Lung (tissue), 12 donors: Measurements from ENCODE around the gene BCKDHB. TPM values are rescaled to one million over a fixed set of nuclear protein-coding genes. Genes with fewer than 3 reads are reported as not detected.

ENCODE experiments used
- ATAC-seq: fragments of 200-7000 bp; cut with Tn5 transposase; one replicate; pipeline ENCODE4 v1.9.1; 2020; ENCODE audit warnings: moderate number of reproducible peaks; ENCODE audit not compliant: insufficient read depth, low FRiP score
- DNase-seq, 3 donors: peaks; one replicate each; pipeline ENCODE4 v3.0.0-alpha.2; 2013 to 2017
- H3K27ac ChIP-seq, 2 donors: one replicate each; pipeline ENCODE4 v1.5.1; 2013; ENCODE audit warnings: mild to moderate bottlenecking in 2 of 2, moderate library complexity in 2 of 2, control low read depth in 1 of 2, inconsistent platforms in 1 of 2, low read depth in 1 of 2, low read length in 1 of 2
- H3K27me3 ChIP-seq, 3 donors: one replicate each; pipeline ENCODE4 v1.5.1; 2013; ENCODE audit warnings: low read length in 2 of 3; ENCODE audit not compliant: control insufficient read depth in 3 of 3, insufficient read depth in 3 of 3
- H3K36me3 ChIP-seq, 4 donors: one replicate each; pipeline ENCODE4 v1.5.1; 2013; ENCODE audit warnings: low read length in 4 of 4, mild to moderate bottlenecking in 1 of 4, moderate library complexity in 1 of 4; ENCODE audit not compliant: control insufficient read depth in 4 of 4, insufficient read depth in 4 of 4
- H3K4me1 ChIP-seq, 5 donors: one replicate each; pipeline ENCODE4 v1.5.1; 2013; ENCODE audit warnings: low read length in 5 of 5, mild to moderate bottlenecking in 2 of 5, moderate library complexity in 1 of 5; ENCODE audit not compliant: control insufficient read depth in 5 of 5, insufficient read depth in 5 of 5
- H3K4me3 ChIP-seq: one replicate; pipeline ENCODE4 v1.5.1; 2013; ENCODE audit warnings: mild to moderate bottlenecking, control low read depth, moderate library complexity
- H3K9ac ChIP-seq, 2 donors: one replicate each; pipeline ENCODE4 v1.5.1; 2013; ENCODE audit warnings: low read length in 2 of 2, control low read depth in 1 of 2; ENCODE audit not compliant: insufficient read depth in 1 of 2
- H3K9me3 ChIP-seq, 4 donors: one replicate each; pipeline ENCODE4 v1.5.1; 2013; ENCODE audit warnings: low read length in 3 of 4, mild to moderate bottlenecking in 1 of 4, moderate library complexity in 1 of 4; ENCODE audit not compliant: control insufficient read depth in 4 of 4, insufficient read depth in 3 of 4
- WGBS, 2 donors: extraction: QIAGEN DNeasy Blood & Tissue Kit; methylation state at CpG; one replicate each; pipeline ENCODE4 v1.1.7; 2013; 5-methylcytosine and 5-hydroxymethylcytosine counted together
- polyA plus RNA-seq, 2 donors: library from polyadenylated mRNA; stranded (reverse); fragments of 200-250 nt; gene quantifications; one replicate each; pipeline ENCODE4 v1.2.1, GENCODE V29; 2013
- total RNA-seq, 2 donors: library from RNA; depleted of rRNA in 1 of 2; stranded (reverse); fragments of >200 nt in 1 of 2; gene quantifications; one replicate each; pipeline ENCODE4 v1.2.1, GENCODE V29; 2014 to 2021
- TF ChIP-seq, protein P1 (sequence below): IDR thresholded peaks from 2 replicates; pipeline ENCODE4 v1.5.1; 2012; ENCODE audit warnings: mild to moderate bottlenecking; ENCODE audit errors: control extremely low read depth, extremely low read depth
- donor health status: control.
- donor health status: control.
- donor health status: Bipolar disorder and iron deficiency.
- donor health status: healthy.
- donor health status: DM: yes; HTN: yes; CAD: no.

The BCKDHB gene
- total and polyA plus RNA-seq, 4 donors, result 6.9 to 27.7 (median 15.7) TPM

DNA sequence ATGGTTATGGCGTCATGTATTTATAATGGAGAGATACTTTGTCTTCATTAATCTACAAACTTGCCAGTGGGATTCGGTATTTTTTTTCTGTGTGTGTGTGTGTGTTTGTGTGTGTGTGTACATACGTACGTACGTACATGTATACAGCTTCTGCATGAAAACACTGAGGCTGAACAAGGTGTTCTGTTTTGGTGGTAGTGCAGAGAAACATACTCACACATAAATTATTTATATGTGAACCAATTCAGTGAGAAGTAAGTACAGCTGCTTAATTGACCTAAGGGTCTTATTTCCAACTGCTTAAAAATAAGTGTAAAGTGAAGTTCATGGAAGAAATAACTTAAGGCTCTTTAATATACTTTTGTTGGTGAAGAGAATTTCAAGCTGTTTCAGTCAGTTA is 234.2 kb downstream of the BCKDHB start:
- DNase-seq (no peak), ATAC-seq (no peak)
- Histone ChIP-seq H3K4me1 (peaks cover 0 to 4% (median 0%) of the 10 kb centered on the region in 5 donors), H3K36me3 (no peaks in the 10 kb centered on the region), H3K27me3 (no peaks in the 10 kb centered on the region), H3K9me3 (no peaks in the 10 kb centered on the region), H3K4me3 (no peak overlapping the region), H3K27ac (no peak overlapping the region), H3K9ac (no peak overlapping the region)
- WGBS, 2 donors, result 76 to 77% methylated on average over 5 of the region's 5 CpGs
- TF ChIP-seq, protein P1, sequence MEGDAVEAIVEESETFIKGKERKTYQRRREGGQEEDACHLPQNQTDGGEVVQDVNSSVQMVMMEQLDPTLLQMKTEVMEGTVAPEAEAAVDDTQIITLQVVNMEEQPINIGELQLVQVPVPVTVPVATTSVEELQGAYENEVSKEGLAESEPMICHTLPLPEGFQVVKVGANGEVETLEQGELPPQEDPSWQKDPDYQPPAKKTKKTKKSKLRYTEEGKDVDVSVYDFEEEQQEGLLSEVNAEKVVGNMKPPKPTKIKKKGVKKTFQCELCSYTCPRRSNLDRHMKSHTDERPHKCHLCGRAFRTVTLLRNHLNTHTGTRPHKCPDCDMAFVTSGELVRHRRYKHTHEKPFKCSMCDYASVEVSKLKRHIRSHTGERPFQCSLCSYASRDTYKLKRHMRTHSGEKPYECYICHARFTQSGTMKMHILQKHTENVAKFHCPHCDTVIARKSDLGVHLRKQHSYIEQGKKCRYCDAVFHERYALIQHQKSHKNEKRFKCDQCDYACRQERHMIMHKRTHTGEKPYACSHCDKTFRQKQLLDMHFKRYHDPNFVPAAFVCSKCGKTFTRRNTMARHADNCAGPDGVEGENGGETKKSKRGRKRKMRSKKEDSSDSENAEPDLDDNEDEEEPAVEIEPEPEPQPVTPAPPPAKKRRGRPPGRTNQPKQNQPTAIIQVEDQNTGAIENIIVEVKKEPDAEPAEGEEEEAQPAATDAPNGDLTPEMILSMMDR, result no peak

DNA sequence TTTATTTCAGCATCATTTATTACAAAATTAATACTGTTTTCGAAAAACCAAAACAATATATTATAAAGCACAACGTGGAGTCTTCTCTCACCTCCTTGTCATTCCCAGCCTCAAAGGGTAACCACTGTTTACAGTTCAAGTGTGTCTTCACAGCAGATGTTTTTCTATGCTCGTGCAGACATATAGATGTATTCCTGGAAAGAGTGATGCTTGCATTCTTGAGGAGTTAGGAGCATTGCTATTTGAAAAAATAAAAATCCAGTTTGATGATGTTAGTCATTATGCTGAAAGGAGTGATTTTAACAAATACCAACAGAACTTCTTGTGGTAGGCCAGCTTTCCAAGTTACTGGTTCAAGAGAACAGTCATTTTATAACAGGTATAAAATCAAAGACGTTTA is 234.9 kb downstream of the BCKDHB start:
- ATAC-seq (no peak), DNase-seq (peak in 1 of 3 donors; percentile 21)
- TF ChIP-seq, protein P1, result no peak
- no peak overlapping the region for H3K9ac ChIP-seq
- no peak overlapping the region for H3K27ac ChIP-seq
- H3K4me3 ChIP-seq, result no peak overlapping the region
- H3K9me3 ChIP-seq, result no peaks in the 10 kb centered on the region
- H3K36me3 ChIP-seq, result no peaks in the 10 kb centered on the region
- H3K27me3 ChIP-seq, result no peaks in the 10 kb centered on the region
- H3K4me1 ChIP-seq, result peaks cover 0 to 4% (median 0%) of the 10 kb centered on the region in 5 donors
- WGBS, 2 donors, result 50 to 58% methylated on average over 4 of the region's 4 CpGs

DNA sequence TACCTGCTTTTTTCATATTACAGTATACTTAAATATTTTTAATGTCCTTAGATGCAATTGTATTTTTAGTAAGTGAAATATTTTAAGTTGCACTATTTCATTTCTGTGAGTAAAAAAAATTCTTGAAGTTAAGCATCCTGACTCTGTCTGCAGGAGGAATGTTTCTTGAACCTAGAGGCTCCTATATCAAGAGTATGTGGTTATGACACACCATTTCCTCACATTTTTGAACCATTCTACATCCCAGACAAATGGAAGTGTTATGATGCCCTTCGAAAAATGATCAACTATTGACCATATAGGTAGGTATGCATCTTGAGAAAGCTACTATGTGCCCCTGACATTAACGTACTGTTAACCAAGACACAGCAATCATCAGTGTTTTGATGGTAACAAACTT is 237.0 kb downstream of the BCKDHB start:
- ATAC-seq, result no peak
- Histone ChIP-seq H3K9me3 (no peaks in the 10 kb centered on the region), H3K4me1 (peaks cover 0 to 3% (median 0%) of the 10 kb centered on the region in 5 donors), H3K36me3 (no peaks in the 10 kb centered on the region), H3K27ac (no peak overlapping the region), H3K27me3 (no peaks in the 10 kb centered on the region), H3K4me3 (no peak overlapping the region), H3K9ac (no peak overlapping the region)
- DNase-seq, result no peak
- TF ChIP-seq, protein P1, result no peak
- WGBS, 2 donors, result 96 to 99% methylated on average over 2 of the region's 2 CpGs

DNA sequence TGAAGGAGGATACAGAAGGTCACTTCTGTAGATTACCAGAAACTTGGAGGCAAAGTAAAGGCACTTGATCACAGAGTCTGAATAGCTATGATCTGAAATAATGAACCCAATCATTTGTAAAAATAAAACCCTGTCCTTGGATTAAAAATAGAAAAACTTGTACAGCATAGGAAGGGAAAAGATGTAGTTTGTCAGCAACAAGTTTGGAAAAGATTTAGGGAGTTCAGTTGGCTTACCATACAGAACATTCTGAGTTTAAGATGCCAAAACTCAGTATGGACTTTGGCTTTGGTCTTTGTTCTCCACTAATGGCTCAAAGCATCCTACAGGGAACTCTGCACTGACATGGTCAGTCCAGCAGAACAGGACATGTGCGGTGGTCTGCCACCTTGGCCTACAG is 240.6 kb downstream of the BCKDHB start:
- TF ChIP-seq, protein P1, result no peak
- no peak for ATAC-seq
- no peaks in the 10 kb centered on the region for H3K27me3 ChIP-seq

More for the DNA sequence above, 240.6 kb downstream of the BCKDHB start:
- Histone ChIP-seq H3K9ac (no peak overlapping the region), H3K9me3 (no peaks in the 10 kb centered on the region), H3K36me3 (no peaks in the 10 kb centered on the region), H3K4me1 (peaks cover 0 to 3% (median 0%) of the 10 kb centered on the region in 5 donors), H3K27ac (no peak overlapping the region), H3K4me3 (no peak overlapping the region)
- WGBS, 2 donors, result 94 to 97% methylated on average over 1 of the region's 1 CpG
- DNase-seq, result peak in 2 of 3 donors; percentile 42 to 66
